Ishikawa (cell line): ENCODE results near the gene CYYR1.

ENCODE experiments used
- CEBPB ChIP-seq: IDR thresholded peaks from 2 replicates; pipeline ENCODE4 v1.6.1; 2012
- CREB1 ChIP-seq: IDR thresholded peaks from 2 replicates; pipeline ENCODE4 v1.6.1; 2012; ENCODE audit warnings: low read depth
- EGR1 ChIP-seq: IDR thresholded peaks from 2 replicates; pipeline ENCODE4 v1.6.1; 2012
- EP300 ChIP-seq: IDR thresholded peaks from 2 replicates; pipeline ENCODE4 v1.6.1; 2012; ENCODE audit warnings: borderline replicate concordance
- FOXM1 ChIP-seq: IDR thresholded peaks from 2 replicates; pipeline ENCODE4 v1.6.1; 2012; ENCODE audit warnings: low read depth, borderline replicate concordance
- MAX ChIP-seq: IDR thresholded peaks from 2 replicates; pipeline ENCODE4 v1.6.1; 2012
- NFIC ChIP-seq: IDR thresholded peaks from 2 replicates; pipeline ENCODE4 v1.6.1; 2012
- RAD21 ChIP-seq: IDR thresholded peaks from 2 replicates; pipeline ENCODE4 v1.6.1; 2012; ENCODE audit warnings: low read depth
- TAF1 ChIP-seq: IDR thresholded peaks from 2 replicates; pipeline ENCODE4 v1.6.1; 2012; ENCODE audit warnings: low read depth, mild to moderate bottlenecking
- TCF12 ChIP-seq: IDR thresholded peaks from 2 replicates; pipeline ENCODE4 v1.6.1; 2012; ENCODE audit warnings: low read depth
- TEAD4 ChIP-seq: IDR thresholded peaks from 2 replicates; pipeline ENCODE4 v1.6.1; 2012
- YY1 ChIP-seq: IDR thresholded peaks from 2 replicates; pipeline ENCODE4 v1.6.1; 2012; ENCODE audit warnings: low read depth
- ZBTB7A ChIP-seq: IDR thresholded peaks from 2 replicates; pipeline ENCODE4 v1.6.1; 2012; ENCODE audit warnings: low read depth
- TF ChIP-seq, protein P1 (sequence below): IDR thresholded peaks from 2 replicates; pipeline ENCODE4 v1.6.1; 2012; ENCODE audit warnings: low read depth, mild to moderate bottlenecking
- TF ChIP-seq, protein P2 (sequence below): IDR thresholded peaks from 2 replicates; pipeline ENCODE4 v1.6.1; 2012

CYYR1 gene

DNA sequence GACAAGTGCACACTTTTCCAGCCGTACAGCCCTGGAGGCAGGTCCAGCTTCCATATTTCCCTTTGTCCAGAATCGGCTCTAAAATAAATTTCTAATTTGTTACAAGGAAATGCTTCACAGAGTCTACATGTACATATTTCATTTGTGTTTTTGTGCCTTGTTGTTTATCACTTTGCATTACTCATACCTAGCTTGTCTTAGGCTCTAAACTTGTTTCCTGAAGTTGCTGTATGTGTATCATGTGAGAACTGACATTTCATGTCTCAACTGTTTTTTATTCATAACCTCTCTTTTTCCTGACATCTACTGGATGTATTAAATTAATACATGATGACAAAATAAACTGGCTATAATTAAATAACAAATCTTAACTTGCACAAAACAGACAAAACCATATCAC is 7.5 kb downstream of the CYYR1 start:
- no peak for TF ChIP-seq TEAD4
- no peak for TF ChIP-seq NFIC
- no peak for TF ChIP-seq EP300
- TF ChIP-seq FOXM1: no peak

DNA sequence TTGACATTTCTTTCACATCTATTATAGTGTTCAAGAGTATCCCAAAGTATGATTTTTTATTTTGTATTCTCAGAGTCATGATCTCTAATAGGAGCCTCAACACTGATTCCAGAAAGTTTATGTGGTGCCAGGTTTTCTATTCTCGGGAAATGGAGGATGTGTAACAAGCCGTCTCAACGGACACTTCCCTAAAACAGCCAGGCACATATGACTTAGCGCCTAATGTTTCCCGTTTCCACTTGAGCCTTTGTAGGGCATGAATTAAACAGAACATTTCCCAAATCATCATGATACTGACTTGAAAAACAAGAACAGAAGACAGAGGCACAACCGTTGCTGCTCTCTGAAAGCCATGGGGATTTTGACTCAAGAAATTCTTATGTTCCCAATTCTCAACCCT is 8.0 kb downstream of the CYYR1 start:
- TF ChIP-seq, protein P1, sequence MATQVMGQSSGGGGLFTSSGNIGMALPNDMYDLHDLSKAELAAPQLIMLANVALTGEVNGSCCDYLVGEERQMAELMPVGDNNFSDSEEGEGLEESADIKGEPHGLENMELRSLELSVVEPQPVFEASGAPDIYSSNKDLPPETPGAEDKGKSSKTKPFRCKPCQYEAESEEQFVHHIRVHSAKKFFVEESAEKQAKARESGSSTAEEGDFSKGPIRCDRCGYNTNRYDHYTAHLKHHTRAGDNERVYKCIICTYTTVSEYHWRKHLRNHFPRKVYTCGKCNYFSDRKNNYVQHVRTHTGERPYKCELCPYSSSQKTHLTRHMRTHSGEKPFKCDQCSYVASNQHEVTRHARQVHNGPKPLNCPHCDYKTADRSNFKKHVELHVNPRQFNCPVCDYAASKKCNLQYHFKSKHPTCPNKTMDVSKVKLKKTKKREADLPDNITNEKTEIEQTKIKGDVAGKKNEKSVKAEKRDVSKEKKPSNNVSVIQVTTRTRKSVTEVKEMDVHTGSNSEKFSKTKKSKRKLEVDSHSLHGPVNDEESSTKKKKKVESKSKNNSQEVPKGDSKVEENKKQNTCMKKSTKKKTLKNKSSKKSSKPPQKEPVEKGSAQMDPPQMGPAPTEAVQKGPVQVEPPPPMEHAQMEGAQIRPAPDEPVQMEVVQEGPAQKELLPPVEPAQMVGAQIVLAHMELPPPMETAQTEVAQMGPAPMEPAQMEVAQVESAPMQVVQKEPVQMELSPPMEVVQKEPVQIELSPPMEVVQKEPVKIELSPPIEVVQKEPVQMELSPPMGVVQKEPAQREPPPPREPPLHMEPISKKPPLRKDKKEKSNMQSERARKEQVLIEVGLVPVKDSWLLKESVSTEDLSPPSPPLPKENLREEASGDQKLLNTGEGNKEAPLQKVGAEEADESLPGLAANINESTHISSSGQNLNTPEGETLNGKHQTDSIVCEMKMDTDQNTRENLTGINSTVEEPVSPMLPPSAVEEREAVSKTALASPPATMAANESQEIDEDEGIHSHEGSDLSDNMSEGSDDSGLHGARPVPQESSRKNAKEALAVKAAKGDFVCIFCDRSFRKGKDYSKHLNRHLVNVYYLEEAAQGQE: no peak
- TF ChIP-seq FOXM1: no peak
- TF ChIP-seq CREB1: no peak
- TF ChIP-seq TCF12: no peak
- no peak for TF ChIP-seq RAD21
- TF ChIP-seq, protein P2, sequence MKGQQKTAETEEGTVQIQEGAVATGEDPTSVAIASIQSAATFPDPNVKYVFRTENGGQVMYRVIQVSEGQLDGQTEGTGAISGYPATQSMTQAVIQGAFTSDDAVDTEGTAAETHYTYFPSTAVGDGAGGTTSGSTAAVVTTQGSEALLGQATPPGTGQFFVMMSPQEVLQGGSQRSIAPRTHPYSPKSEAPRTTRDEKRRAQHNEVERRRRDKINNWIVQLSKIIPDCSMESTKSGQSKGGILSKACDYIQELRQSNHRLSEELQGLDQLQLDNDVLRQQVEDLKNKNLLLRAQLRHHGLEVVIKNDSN: no peak
- TF ChIP-seq ZBTB7A: no peak
- no peak for TF ChIP-seq CEBPB
- no peak for TF ChIP-seq YY1
- no peak for TF ChIP-seq MAX
- no peak for TF ChIP-seq EGR1
- no peak for TF ChIP-seq TAF1
- no peak for TF ChIP-seq EP300

- TF ChIP-seq EGR1 (no peak), ZBTB7A (no peak), CREB1 (no peak), FOXM1 (no peak), MAX (no peak), TEAD4 (no peak), TCF12 (no peak)
Measured at GRCh38 chr21:26563856-26564503, 9.1 kb downstream of the CYYR1 start.

DNA sequence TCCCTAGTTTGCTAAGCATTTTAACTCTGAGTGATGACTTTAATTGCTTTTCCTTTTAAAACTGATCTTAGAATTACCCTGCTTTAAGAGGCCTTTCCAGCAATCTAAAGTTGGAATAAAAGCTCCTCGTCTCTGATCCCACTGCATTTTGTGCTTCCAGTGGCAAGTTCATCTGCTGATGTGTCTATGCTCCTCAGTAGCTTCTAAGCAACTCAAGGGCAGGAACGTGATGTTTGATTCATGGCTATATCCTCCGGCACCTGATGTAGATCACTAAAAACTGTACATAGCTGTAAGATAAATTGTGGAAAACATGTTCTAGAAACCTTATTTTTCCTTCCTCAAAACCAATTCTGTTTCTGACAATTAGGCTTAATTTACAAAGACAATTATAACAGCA is 12.5 kb downstream of the CYYR1 start:
- no peak for TF ChIP-seq TCF12
- no peak for TF ChIP-seq NFIC

- no peak for TF ChIP-seq YY1
- no peak for TF ChIP-seq MAX
- TF ChIP-seq FOXM1: no peak
- TF ChIP-seq, protein P2: no peak
- TF ChIP-seq, protein P1: no peak
- TF ChIP-seq TAF1: no peak
- no peak for TF ChIP-seq TCF12
- no peak for TF ChIP-seq TEAD4
- no peak for TF ChIP-seq EP300
- no peak for TF ChIP-seq RAD21
- no peak for TF ChIP-seq CREB1
- TF ChIP-seq EGR1: no peak
- TF ChIP-seq CEBPB: no peak
- no peak for TF ChIP-seq ZBTB7A
- no peak for TF ChIP-seq NFIC
Measured at GRCh38 chr21:26559099-26559498, 14.0 kb downstream of the CYYR1 start.

DNA sequence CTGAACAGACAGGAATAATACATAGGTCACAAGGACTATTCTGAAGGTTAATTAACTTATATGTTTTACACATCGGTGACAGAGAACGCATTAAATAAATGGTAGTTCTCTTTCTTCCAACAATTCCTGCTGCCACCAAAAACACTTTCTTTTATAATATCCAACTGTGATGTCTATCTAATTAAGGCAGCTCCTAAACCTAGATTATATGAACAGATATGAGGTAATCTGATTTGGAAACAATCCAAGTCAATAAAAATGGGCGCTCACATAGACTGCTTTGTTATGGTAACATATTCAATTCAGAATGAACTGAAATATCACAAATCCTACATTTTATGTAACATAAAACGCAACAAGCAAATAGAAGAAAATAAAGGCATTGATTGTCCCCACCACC is 16.0 kb downstream of the CYYR1 start:
- no peak for TF ChIP-seq CEBPB
- TF ChIP-seq NFIC: no peak
- no peak for TF ChIP-seq CREB1
- no peak for TF ChIP-seq TCF12
- no peak for TF ChIP-seq FOXM1
